Cerebellar cortex (tissue), 1 donor: ENCODE results near the gene DLD.
A peak's percentile ranks its signal among the peaks of the same experiment; 100 is the strongest.
"Not testable (repeated sequence)": the region's sequence is repeated elsewhere in the genome, so short reads cannot be mapped to it uniquely, and the experiment has no call there.

Experiments
- DNase-seq: peaks from one replicate; pipeline ENCODE4 v3.0.0-alpha.2; 2015; ENCODE audit warnings: low spot score

The DLD gene

GRCh38 chr7:107890962-107891635, at the start of gene DLD:
Gene DLD, plus strand, starts transcription at chr7:107891183. Its CDS starts 68 bp downstream, at chr7:107891251.
- peak; percentile 95 for DNase-seq

- no peak for DNase-seq
Observed at GRCh38 chr7:107842213-107842612, 48.8 kb upstream of the DLD start.

- no peak for DNase-seq
Observed at GRCh38 chr7:107843184-107843583, 47.8 kb upstream of the DLD start.

- DNase-seq: no peak
Observed at GRCh38 chr7:107846324-107846723, 44.7 kb upstream of the DLD start.

GRCh38 chr7:107847168-107847835, 43.7 kb upstream of the DLD start:
- DNase-seq: no peak

- not testable (repeated sequence) for DNase-seq
Observed at GRCh38 chr7:107847836-107848175, 43.2 kb upstream of the DLD start.

- not testable (repeated sequence) for DNase-seq
Observed at GRCh38 chr7:107848211-107848610, 42.8 kb upstream of the DLD start.

GRCh38 chr7:107850216-107850615, 40.8 kb upstream of the DLD start:
- DNase-seq: no peak

GRCh38 chr7:107850643-107851042, 40.3 kb upstream of the DLD start:
- DNase-seq: no peak

GRCh38 chr7:107854454-107854853, 36.5 kb upstream of the DLD start:
- no peak for DNase-seq

GRCh38 chr7:107854989-107855388, 36.0 kb upstream of the DLD start:
- DNase-seq: no peak

- DNase-seq: no peak
Observed at GRCh38 chr7:107856806-107857540, 34.0 kb upstream of the DLD start.

- no peak for DNase-seq
Observed at GRCh38 chr7:107857541-107857912, 33.5 kb upstream of the DLD start.

GRCh38 chr7:107858280-107858679, 32.7 kb upstream of the DLD start:
- no peak for DNase-seq

- no peak for DNase-seq
Observed at GRCh38 chr7:107860279-107860961, 30.6 kb upstream of the DLD start.

- no peak for DNase-seq
Observed at GRCh38 chr7:107860981-107861652, 29.9 kb upstream of the DLD start.

GRCh38 chr7:107865956-107866775, 24.8 kb upstream of the DLD start:
- DNase-seq: no peak

- no peak for DNase-seq
Observed at GRCh38 chr7:107867858-107868466, 23.0 kb upstream of the DLD start.

GRCh38 chr7:107870427-107871000, 20.5 kb upstream of the DLD start:
- DNase-seq: no peak

- DNase-seq: no peak
Observed at GRCh38 chr7:107874111-107874510, 16.9 kb upstream of the DLD start.
